ENCODE results near the gene SOSTDC1.
"Not testable (repeated sequence)": the region's sequence is repeated elsewhere in the genome, so short reads cannot be mapped to it uniquely, and the experiment has no call there.

SOSTDC1 gene

GRCh38 chr7:16463520-16463919 is 2.0 kb downstream of the SOSTDC1 start:
- DNase-seq (ENCODE audit: low read depth in 2 of 3, low spot score in 2 of 3) = no peak

- no peak for DNase-seq (ENCODE audit: low read depth in 2 of 3, low spot score in 2 of 3)
Observed at GRCh38 chr7:16462431-16462889, 3.1 kb downstream of the SOSTDC1 start.

GRCh38 chr7:16460789-16461493 is 4.6 kb downstream of the SOSTDC1 start:
- DNase-seq (ENCODE audit: low read depth in 2 of 3, low spot score in 2 of 3) = no peak

DNA sequence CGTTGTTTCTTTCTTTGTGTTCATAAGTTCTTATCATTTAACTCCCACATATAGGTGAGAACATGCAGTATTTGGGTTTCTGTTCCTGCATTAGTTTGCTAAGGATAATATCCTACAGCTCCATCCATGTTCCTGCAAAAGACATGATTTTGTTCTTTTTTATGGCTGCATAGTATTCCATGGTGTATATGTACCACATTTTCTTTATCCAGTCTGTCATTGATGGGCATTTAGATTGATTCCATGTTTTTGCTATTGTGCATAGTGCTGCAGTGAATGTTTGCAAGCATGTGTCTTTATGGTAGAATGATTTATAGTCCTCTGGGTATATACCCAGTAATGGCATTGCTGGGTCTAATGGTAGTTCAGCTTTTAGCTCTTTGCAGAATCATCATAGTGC is 9.2 kb downstream of the SOSTDC1 start:
- not testable (repeated sequence) for DNase-seq (ENCODE audit: low read depth in 2 of 3, low spot score in 2 of 3)

DNA sequence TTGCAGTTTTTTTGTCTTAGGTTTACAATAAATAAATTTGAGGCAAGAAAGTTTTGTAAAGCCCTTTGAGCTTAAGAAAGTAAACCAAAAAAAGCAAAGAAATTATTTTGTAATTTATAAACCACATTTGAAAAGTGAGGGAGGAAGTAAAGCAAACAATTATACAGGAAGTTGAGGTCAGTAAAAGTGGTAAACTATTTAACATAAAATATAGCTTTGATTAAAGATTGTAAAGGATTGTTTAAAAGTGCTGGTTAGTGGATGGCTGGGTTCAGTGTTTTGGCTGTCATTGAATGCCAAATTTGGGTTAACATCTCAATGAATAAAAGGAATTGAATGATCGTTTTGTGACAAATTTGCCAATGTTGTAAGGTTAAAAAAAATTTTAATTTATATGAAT is 9.9 kb downstream of the SOSTDC1 start:
- DNase-seq (ENCODE audit: low read depth in 2 of 3, low spot score in 2 of 3) = no peak

GRCh38 chr7:16450366-16450765 is 15.2 kb downstream of the SOSTDC1 start:
- DNase-seq (ENCODE audit: low read depth in 2 of 3, low spot score in 2 of 3) = no peak

- no peak for DNase-seq (ENCODE audit: low read depth in 2 of 3, low spot score in 2 of 3)
Observed at GRCh38 chr7:16447876-16448275, 17.7 kb downstream of the SOSTDC1 start.

- no peak for DNase-seq (ENCODE audit: low read depth in 2 of 3, low spot score in 2 of 3)
Observed at GRCh38 chr7:16446508-16446907, 19.0 kb downstream of the SOSTDC1 start.

DNA sequence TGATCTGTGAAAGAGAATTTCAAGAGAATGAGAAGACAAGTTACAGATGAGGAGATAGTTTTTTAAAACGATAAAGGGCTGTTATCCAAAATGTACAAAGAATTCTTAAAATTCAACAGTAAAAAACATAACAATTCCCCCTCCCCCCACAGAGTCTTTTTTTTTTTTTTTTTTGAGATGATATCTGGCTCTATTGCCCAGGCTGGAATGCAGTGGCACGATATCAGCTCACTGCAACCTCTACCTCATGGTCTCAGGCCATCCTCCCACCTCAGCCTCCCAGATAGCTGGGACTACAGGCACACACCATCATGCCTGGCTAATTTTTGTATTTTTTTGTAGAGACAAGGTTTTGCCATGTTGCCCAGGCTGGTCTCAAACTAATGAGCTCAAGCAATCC is 21.7 kb downstream of the SOSTDC1 start:
- not testable (repeated sequence) for DNase-seq (ENCODE audit: low read depth in 2 of 3, low spot score in 2 of 3)

DNA sequence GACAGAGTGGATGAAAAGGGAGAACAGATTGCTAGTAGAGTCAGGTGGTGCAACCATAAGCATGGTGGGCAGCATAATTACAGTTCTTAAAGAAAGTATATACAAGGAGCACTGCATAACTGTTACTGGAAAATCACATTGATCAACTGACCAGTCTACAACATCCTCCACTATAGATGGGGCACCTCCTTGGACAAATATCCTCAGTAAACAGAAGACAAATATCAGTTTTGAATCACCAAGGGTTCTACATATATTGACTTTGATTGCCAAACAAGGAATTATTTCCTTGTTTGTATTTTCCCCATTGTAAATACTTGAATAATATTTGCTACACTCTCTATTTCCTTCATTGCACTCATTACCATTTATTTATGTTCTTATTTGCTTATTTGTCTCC is 26.6 kb downstream of the SOSTDC1 start:
- no peak for DNase-seq (ENCODE audit: low read depth in 2 of 3, low spot score in 2 of 3)

DNA sequence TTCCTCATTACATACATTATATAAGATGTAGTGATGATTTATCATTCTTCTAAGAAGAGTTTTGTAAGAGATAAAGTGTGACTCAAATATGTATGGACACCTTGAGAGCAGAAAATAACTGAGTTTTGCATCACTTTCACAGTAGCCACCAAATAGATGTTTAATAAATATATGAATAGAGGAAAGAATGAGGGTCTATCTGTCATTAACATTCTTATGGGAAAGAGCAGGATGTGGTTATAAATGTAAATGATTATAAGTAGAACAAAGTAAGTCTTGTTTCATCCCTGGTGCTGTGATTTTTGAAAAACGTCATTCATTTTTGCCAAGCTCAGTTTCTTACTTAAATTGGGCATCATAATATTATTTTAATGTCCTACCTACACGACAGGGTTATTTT is 29.2 kb downstream of the SOSTDC1 start:
- DNase-seq (ENCODE audit: low read depth in 2 of 3, low spot score in 2 of 3) = no peak

DNA sequence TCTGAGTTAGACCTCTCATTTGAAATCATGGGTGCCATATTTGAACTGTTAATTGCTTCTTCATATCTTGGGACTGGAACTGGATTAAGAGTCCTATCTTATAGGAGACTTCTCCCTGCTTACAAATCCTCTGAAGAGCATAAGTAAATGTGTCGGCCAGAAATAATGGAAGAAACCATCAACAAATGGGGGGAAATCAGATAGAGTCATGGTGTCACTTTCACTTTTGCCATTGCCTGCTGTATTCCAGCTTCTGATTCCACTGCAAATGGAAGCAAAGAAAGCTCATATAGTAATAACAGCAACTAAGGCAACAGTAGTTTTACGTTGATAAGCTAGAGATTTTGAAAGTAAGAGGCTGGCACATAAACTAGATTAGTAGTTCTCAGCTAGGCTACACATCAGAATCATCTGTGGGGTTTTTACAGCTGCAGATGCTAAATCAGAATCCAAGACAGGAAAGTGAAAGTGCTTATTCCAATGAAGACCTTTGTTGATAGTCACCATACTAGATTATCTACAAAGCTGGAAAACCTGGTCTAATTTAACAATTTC is 31.9 kb downstream of the SOSTDC1 start:
- no peak for DNase-seq (ENCODE audit: low read depth in 2 of 3, low spot score in 2 of 3)

GRCh38 chr7:16432425-16432731 is 33.2 kb downstream of the SOSTDC1 start:
- DNase-seq (ENCODE audit: low read depth in 2 of 3, low spot score in 2 of 3) = no peak

DNA sequence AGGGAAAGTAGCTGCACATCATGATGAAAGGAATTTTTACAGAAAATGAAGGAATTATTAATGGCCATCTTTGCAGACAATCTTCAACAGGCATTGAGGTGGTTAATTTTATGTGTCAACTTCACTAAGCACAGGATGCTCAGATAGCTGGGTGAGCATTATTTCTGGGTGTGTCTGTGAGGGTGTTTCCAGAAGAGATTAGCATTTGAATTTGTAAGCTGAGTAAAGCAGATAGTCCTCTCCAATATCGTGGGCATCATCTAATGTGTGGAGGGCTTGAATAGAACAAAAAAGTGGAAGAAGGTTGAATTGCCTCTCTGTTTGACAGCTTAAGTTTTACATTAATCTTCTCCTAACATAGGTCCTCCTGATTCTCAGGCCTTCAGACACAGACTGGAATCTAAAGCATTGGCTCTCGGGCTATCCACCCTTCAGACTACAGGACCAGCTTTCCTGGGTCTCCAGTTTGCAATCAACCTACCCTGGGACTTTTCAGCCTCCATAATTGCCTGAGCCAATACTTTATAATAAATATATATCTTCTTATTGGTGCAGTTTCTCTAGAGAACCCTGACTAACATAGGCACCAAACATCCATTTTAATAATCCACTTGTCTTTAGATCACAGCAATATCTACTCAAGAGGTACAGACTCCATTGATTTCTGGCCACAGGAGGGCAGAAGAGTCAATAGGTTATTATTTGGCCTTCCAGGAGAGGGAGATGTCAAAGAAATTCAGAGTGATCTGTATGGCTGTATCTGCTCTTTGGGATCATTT is 33.7 kb downstream of the SOSTDC1 start:
- no peak for DNase-seq (ENCODE audit: low read depth in 2 of 3, low spot score in 2 of 3)

DNA sequence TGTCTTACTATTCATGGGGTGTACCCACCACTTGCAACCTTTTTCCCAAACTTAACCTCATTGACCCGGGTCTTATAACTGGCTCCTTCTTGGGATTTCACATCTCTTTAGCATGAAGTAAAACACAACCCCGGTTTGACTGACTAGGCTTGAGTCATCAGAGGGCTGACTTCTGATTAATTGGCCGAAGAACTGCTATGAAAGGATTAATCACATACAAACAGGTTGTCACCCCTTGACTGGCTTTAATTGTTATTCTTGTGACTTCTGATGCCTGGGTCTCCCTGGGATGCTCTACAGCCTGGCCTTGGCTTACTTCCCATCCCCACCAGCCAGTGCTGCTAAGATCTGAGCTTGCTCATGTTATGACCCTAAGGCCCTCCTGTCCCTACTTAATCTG is 35.4 kb downstream of the SOSTDC1 start:
- DNase-seq (ENCODE audit: low read depth in 2 of 3, low spot score in 2 of 3) = no peak

DNA sequence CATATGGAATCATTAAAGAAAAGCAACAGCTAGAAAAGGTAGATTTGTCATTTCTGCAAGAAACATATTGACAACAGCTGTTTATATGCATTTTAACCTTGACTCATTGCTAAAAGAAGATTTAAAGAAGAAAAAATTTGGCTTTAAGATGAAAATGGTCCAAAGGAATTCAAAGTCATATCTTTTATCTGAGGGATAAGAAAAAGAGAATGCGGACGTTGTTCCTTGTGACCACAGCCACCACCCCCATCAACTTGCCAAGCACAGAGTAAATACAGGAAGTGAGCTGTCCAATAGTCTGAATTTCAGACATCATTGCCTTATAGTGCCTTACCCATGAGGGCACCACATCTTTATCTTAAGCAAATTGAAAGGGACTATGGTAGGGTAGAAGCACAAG is 36.9 kb downstream of the SOSTDC1 start:
- DNase-seq (ENCODE audit: low read depth in 2 of 3, low spot score in 2 of 3) = no peak

DNA sequence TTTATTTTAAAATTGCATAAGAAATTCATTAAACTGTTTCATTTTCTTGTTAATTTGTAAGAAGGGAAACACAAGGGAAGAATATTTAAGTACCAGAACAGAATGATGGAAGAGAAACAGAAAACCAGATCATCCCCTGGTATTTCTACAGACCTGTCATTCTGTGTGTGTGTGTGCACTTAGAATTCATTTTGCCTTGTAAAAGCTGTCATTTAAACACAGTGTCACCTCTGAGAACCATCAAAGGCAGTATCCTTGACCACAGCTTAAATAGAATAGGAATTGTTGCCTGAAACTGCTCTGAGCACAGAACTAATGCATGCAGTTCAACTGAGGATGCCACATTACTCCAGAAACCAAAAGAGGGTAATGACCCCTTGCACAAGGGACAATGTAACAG is 37.4 kb downstream of the SOSTDC1 start:
- no peak for DNase-seq (ENCODE audit: low read depth in 2 of 3, low spot score in 2 of 3)

DNA sequence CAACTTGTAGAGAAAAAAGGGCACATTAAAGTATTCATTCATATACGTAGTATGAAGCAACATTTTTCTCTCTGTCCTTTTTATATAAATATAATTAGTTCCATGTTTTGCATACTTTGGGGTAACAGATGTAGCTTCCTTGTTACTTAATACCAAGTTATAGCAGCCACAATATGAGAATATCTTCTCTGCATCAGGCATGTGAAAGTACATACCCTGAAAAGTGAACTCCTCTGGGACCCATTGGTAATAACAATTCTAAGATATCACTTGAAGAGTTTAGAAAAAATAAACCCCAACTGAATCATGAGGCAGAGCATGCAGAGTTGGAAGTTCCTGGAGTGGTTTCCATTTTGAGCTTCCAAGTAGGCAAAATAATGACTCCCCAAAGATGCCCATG is 41.8 kb downstream of the SOSTDC1 start:
- no peak for DNase-seq (ENCODE audit: low read depth in 2 of 3, low spot score in 2 of 3)

GRCh38 chr7:16422917-16423316 is 42.6 kb downstream of the SOSTDC1 start:
- DNase-seq (ENCODE audit: low read depth in 2 of 3, low spot score in 2 of 3) = no peak

DNA sequence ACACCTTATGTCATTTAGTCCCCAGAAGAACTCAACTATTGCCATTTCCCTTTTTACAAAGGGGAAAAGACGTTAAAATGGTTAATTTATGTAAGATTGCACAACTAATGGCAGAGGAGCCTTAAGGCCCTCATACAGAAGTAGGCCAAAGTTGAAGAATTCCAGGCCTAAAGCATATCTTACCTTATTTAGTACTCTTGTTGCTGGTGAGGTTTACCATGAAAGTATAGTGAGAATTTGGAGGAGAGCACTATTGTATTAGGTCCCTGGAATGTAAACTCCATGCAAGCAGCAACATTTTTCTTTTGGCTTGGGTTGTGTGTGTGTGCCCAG is 43.5 kb downstream of the SOSTDC1 start:
- DNase-seq (ENCODE audit: low read depth in 2 of 3, low spot score in 2 of 3) = no peak

GRCh38 chr7:16421333-16422102 is 44.0 kb downstream of the SOSTDC1 start, which contains the start of gene CRPPA:
TSS of gene CRPPA (minus strand) at chr7:16421538. CDS start at chr7:16421322, 216 bp downstream.
- peak; percentile 13 to 15 (median 15) for DNase-seq (ENCODE audit: low read depth in 2 of 3, low spot score in 2 of 3)

Data from activated CD8-positive, alpha-beta memory T cell treated with anti-CD3 and anti-CD28 coated beads for 48 hours (primary cell).